ENCODE measurements around the gene CORO7. TPM values are rescaled to one million over a fixed set of nuclear protein-coding genes. Genes with fewer than 3 reads are reported as not detected.
A peak's percentile ranks its signal among the peaks of the same experiment; 100 is the strongest.

The CORO7 gene
- total and polyA plus RNA-seq, 5 donors from 2014 or later: 52.5 to 718 (median 63.6) TPM

GRCh38 chr16:4377573-4378154, 38.7 kb downstream of the CORO7 start:
- no peak for ATAC-seq (ENCODE audit: low read depth in 2 of 2)
- no peaks in the 10 kb centered on the region for H3K9me3 ChIP-seq (ENCODE audit: control insufficient read depth in 2 of 2, low read length in 2 of 2)
- no peak overlapping the region for H3K4me3 ChIP-seq (ENCODE audit: low read depth, low read length)
- no peak overlapping the region for H3K27ac Mint-ChIP-seq
- no peaks in the 10 kb centered on the region for H3K36me3 Mint-ChIP-seq
- no peak overlapping the region for H3K27ac ChIP-seq (ENCODE audit: insufficient read depth, low read length, poor library complexity, severe bottlenecking)
- H3K36me3 ChIP-seq (ENCODE audit: control insufficient read depth, insufficient read depth, low read length): peaks cover 25% of the 10 kb centered on the region
- H3K4me1 ChIP-seq (ENCODE audit: control insufficient read depth, insufficient read depth, low read length, poor library complexity, severe bottlenecking): peaks cover 28% of the 10 kb centered on the region
- peaks cover 0 to 28% (median 8%) of the 10 kb centered on the region in 4 donors for H3K4me1 Mint-ChIP-seq
- H3K9me3 Mint-ChIP-seq: peaks cover 0 to 2% (median 0%) of the 10 kb centered on the region in 7 donors
- H3K27me3 ChIP-seq (ENCODE audit: control insufficient read depth, insufficient read depth, low read length): no peaks in the 10 kb centered on the region
- H3K4me3 Mint-ChIP-seq: no peak overlapping the region
- DNase-seq: no peak
- H3K27me3 Mint-ChIP-seq: no peaks in the 10 kb centered on the region

GRCh38 chr16:4376893-4377572, 39.4 kb downstream of the CORO7 start:
- DNase-seq (no peak), ATAC-seq (ENCODE audit: low read depth in 2 of 2) (no peak)
- H3K27me3 ChIP-seq (ENCODE audit: control insufficient read depth, insufficient read depth, low read length): no peaks in the 10 kb centered on the region
- H3K36me3 ChIP-seq (ENCODE audit: control insufficient read depth, insufficient read depth, low read length): peaks cover 23% of the 10 kb centered on the region
- H3K4me3 ChIP-seq (ENCODE audit: low read depth, low read length): no peak overlapping the region
- Mint-ChIP-seq H3K27me3 (no peaks in the 10 kb centered on the region), H3K4me3 (no peak overlapping the region), H3K4me1 (peaks cover 0 to 34% (median 11%) of the 10 kb centered on the region in 4 donors), H3K27ac (no peak overlapping the region), H3K9me3 (peaks cover 0 to 2% (median 0%) of the 10 kb centered on the region in 7 donors), H3K36me3 (no peaks in the 10 kb centered on the region)
- H3K9me3 ChIP-seq (ENCODE audit: control insufficient read depth in 2 of 2, low read length in 2 of 2): no peaks in the 10 kb centered on the region
- peaks cover 34% of the 10 kb centered on the region for H3K4me1 ChIP-seq (ENCODE audit: control insufficient read depth, insufficient read depth, low read length, poor library complexity, severe bottlenecking)
- H3K27ac ChIP-seq (ENCODE audit: insufficient read depth, low read length, poor library complexity, severe bottlenecking): no peak overlapping the region

- Histone ChIP-seq H3K27ac (ENCODE audit: insufficient read depth, low read length, poor library complexity, severe bottlenecking) (no peak overlapping the region), H3K27me3 (ENCODE audit: control insufficient read depth, insufficient read depth, low read length) (no peaks in the 10 kb centered on the region), H3K36me3 (ENCODE audit: control insufficient read depth, insufficient read depth, low read length) (peaks cover 22% of the 10 kb centered on the region), H3K4me3 (ENCODE audit: low read depth, low read length) (no peak overlapping the region), H3K9me3 (ENCODE audit: control insufficient read depth in 2 of 2, low read length in 2 of 2) (no peaks in the 10 kb centered on the region), H3K4me1 (ENCODE audit: control insufficient read depth, insufficient read depth, low read length, poor library complexity, severe bottlenecking) (peaks cover 39% of the 10 kb centered on the region)
- DNase-seq (no peak), ATAC-seq (ENCODE audit: low read depth in 2 of 2) (no peak)
- H3K36me3 Mint-ChIP-seq: no peaks in the 10 kb centered on the region
- peaks cover 0 to 36% (median 11%) of the 10 kb centered on the region in 4 donors for H3K4me1 Mint-ChIP-seq
- no peak overlapping the region for H3K27ac Mint-ChIP-seq
- H3K4me3 Mint-ChIP-seq: no peak overlapping the region
- peaks cover 0 to 2% (median 0%) of the 10 kb centered on the region in 7 donors for H3K9me3 Mint-ChIP-seq
- H3K27me3 Mint-ChIP-seq: no peaks in the 10 kb centered on the region
Observed at GRCh38 chr16:4376126-4376892, 40.1 kb downstream of the CORO7 start.

GRCh38 chr16:4375717-4376116, 40.7 kb downstream of the CORO7 start:
- Mint-ChIP-seq H3K27me3 (no peaks in the 10 kb centered on the region), H3K9me3 (no peaks in the 10 kb centered on the region), H3K4me1 (peaks cover 0 to 36% (median 11%) of the 10 kb centered on the region in 4 donors), H3K27ac (no peak overlapping the region), H3K36me3 (no peaks in the 10 kb centered on the region), H3K4me3 (no peak overlapping the region)
- no peak for ATAC-seq (ENCODE audit: low read depth in 2 of 2)
- no peaks in the 10 kb centered on the region for H3K9me3 ChIP-seq (ENCODE audit: control insufficient read depth in 2 of 2, low read length in 2 of 2)
- H3K27me3 ChIP-seq (ENCODE audit: control insufficient read depth, insufficient read depth, low read length): no peaks in the 10 kb centered on the region
- no peak overlapping the region for H3K27ac ChIP-seq (ENCODE audit: insufficient read depth, low read length, poor library complexity, severe bottlenecking)
- no peak for DNase-seq
- H3K4me3 ChIP-seq (ENCODE audit: low read depth, low read length): no peak overlapping the region
- peaks cover 16% of the 10 kb centered on the region for H3K36me3 ChIP-seq (ENCODE audit: control insufficient read depth, insufficient read depth, low read length)
- H3K4me1 ChIP-seq (ENCODE audit: control insufficient read depth, insufficient read depth, low read length, poor library complexity, severe bottlenecking): peaks cover 39% of the 10 kb centered on the region

GRCh38 chr16:4373909-4374742, 42.3 kb downstream of the CORO7 start:
- Histone ChIP-seq H3K27me3 (ENCODE audit: control insufficient read depth, insufficient read depth, low read length) (no peaks in the 10 kb centered on the region), H3K36me3 (ENCODE audit: control insufficient read depth, insufficient read depth, low read length) (peaks cover 8% of the 10 kb centered on the region), H3K9me3 (ENCODE audit: control insufficient read depth in 2 of 2, low read length in 2 of 2) (no peaks in the 10 kb centered on the region), H3K27ac (ENCODE audit: insufficient read depth, low read length, poor library complexity, severe bottlenecking) (no peak overlapping the region), H3K4me3 (ENCODE audit: low read depth, low read length) (no peak overlapping the region), H3K4me1 (ENCODE audit: control insufficient read depth, insufficient read depth, low read length, poor library complexity, severe bottlenecking) (peaks cover 37% of the 10 kb centered on the region)
- Mint-ChIP-seq H3K9me3 (no peaks in the 10 kb centered on the region), H3K4me1 (peaks cover 0 to 38% (median 11%) of the 10 kb centered on the region in 4 donors), H3K36me3 (no peaks in the 10 kb centered on the region), H3K27me3 (no peaks in the 10 kb centered on the region), H3K27ac (peak overlapping the region in 1 of 3 donors; percentile 36), H3K4me3 (peak overlapping the region in 3 of 4 donors; percentile 32 to 49 (median 41))
- ATAC-seq (ENCODE audit: low read depth in 2 of 2): no peak
- DNase-seq: no peak

- Histone ChIP-seq H3K4me3 (ENCODE audit: low read depth, low read length) (no peak overlapping the region), H3K4me1 (ENCODE audit: control insufficient read depth, insufficient read depth, low read length, poor library complexity, severe bottlenecking) (peaks cover 37% of the 10 kb centered on the region), H3K27me3 (ENCODE audit: control insufficient read depth, insufficient read depth, low read length) (no peaks in the 10 kb centered on the region), H3K27ac (ENCODE audit: insufficient read depth, low read length, poor library complexity, severe bottlenecking) (no peak overlapping the region), H3K9me3 (ENCODE audit: control insufficient read depth in 2 of 2, low read length in 2 of 2) (no peaks in the 10 kb centered on the region), H3K36me3 (ENCODE audit: control insufficient read depth, insufficient read depth, low read length) (peaks cover 8% of the 10 kb centered on the region)
- Mint-ChIP-seq H3K27ac (no peak overlapping the region), H3K4me1 (peaks cover 0 to 41% (median 11%) of the 10 kb centered on the region in 4 donors), H3K4me3 (peak overlapping the region in 2 of 4 donors; percentile 32 to 47), H3K9me3 (no peaks in the 10 kb centered on the region), H3K36me3 (no peaks in the 10 kb centered on the region), H3K27me3 (no peaks in the 10 kb centered on the region)
- ATAC-seq (ENCODE audit: low read depth in 2 of 2): no peak
- no peak for DNase-seq
Observed at GRCh38 chr16:4373356-4373908, 43.0 kb downstream of the CORO7 start.
